Endothelial cell of umbilical vein (primary cell): ENCODE results near the gene GPR25. TPM values are rescaled to one million over a fixed set of nuclear protein-coding genes. Genes with fewer than 3 reads are reported as not detected.

Experiments used
- BruUV-seq: library from RNA; stranded (reverse); fragments of 400-500 nt; replicated peaks from 2 replicates; lab custom pipeline; 2021; lab: Mats Ljungman, UMichigan
- CTCF ChIA-PET: fragments of 300-600, 350-600 bp; sonication (Branson Sonifier 250); formaldehyde crosslinking; loops from one replicate; lab custom pipeline; 2021; ENCODE audit warnings: antibody characterized with exemption, inconsistent platforms; lab: Charles Lee
- POLR2A ChIA-PET: fragments of 300-600, 350-600 bp; sonication (Branson Sonifier 250); formaldehyde crosslinking; loops from one replicate; lab custom pipeline; 2021; ENCODE audit warnings: antibody characterized with exemption, inconsistent platforms; lab: Charles Lee
- DNase-seq: peaks from one replicate; pipeline ENCODE4 v3.0.0-alpha.2; 2011; ENCODE audit warnings: low read depth, low spot score
- FAIRE-seq: peaks from 2 replicates; lab custom pipeline; 2011; peaks lifted over from hg19 to GRCh38; lab: Jason Lieb, UNC
- H2AFZ ChIP-seq: 2 replicates; pipeline ENCODE4 v1.6.0; 2012; ENCODE audit warnings: low read depth, low read length, control low read depth, inconsistent platforms
- H3K27ac ChIP-seq: 2 replicates; pipeline ENCODE4 v1.5.1; 2011; ENCODE audit warnings: low read depth, mild to moderate bottlenecking, control low read depth, low read length, moderate library complexity; ENCODE audit not compliant: insufficient read depth
- H3K27me3 ChIP-seq, 2 experiments: 2 replicates each; pipeline versions ENCODE4 v1.6.0 to v1.6.1; 2011; ENCODE audit warnings: low read length in 2 of 2, mixed read lengths in 1 of 2; ENCODE audit not compliant: control insufficient read depth in 2 of 2, insufficient read depth in 2 of 2
- H3K36me3 ChIP-seq, 2 experiments: 2 replicates in 1 of 2; 3 replicates in 1 of 2; pipeline ENCODE4 v1.5.1; 2011; ENCODE audit warnings: low read length in 2 of 2, mild to moderate bottlenecking in 1 of 2, moderate library complexity in 1 of 2; ENCODE audit not compliant: control insufficient read depth in 2 of 2, insufficient read depth in 2 of 2; ENCODE audit errors: extremely low read depth in 1 of 2
- H3K4me1 ChIP-seq: 3 replicates; pipeline ENCODE4 v1.5.1; 2011; ENCODE audit warnings: mild to moderate bottlenecking, low read length; ENCODE audit not compliant: control insufficient read depth, insufficient read depth; ENCODE audit errors: extremely low read depth
- H3K4me2 ChIP-seq: 2 replicates; pipeline ENCODE4 v1.6.1; 2011; ENCODE audit warnings: low read length, control low read depth, mixed read lengths; ENCODE audit not compliant: insufficient read depth
- H3K4me3 ChIP-seq, 3 experiments: fragments of 200-600 bp in 1 of 3; sonication (generic), shearing (Covaris generic) in 1 of 3; replicated peaks in 1 of 3; 2 replicates each; pipeline ENCODE4 v1.5.1; 2011 to 2016; ENCODE audit warnings: control low read depth in 3 of 3, low read length in 3 of 3, mild to moderate bottlenecking in 2 of 3, inconsistent platforms in 1 of 3, low read depth in 1 of 3, moderate library complexity in 1 of 3; ENCODE audit not compliant: insufficient read depth in 1 of 3
- H3K79me2 ChIP-seq: 2 replicates; pipeline ENCODE4 v1.6.0; 2012; ENCODE audit warnings: low read length, inconsistent platforms; ENCODE audit not compliant: control insufficient read depth, insufficient read depth
- H3K9ac ChIP-seq: replicated peaks from 2 replicates; pipeline ENCODE3; 2011; ENCODE audit warnings: low read length, control low read depth; ENCODE audit not compliant: insufficient read depth; ENCODE audit errors: extremely low read depth
- H3K9me1 ChIP-seq: replicated peaks from 3 replicates; pipeline ENCODE4 v1.6.0; 2011; ENCODE audit warnings: mild to moderate bottlenecking, low read length; ENCODE audit not compliant: control insufficient read depth, insufficient read depth; ENCODE audit errors: extremely low read depth
- H3K9me3 ChIP-seq: replicated peaks from 2 replicates; pipeline ENCODE4 v1.5.1; 2012; ENCODE audit warnings: low read length, inconsistent platforms; ENCODE audit not compliant: control insufficient read depth, insufficient read depth
- H4K20me1 ChIP-seq: replicated peaks from 2 replicates; pipeline ENCODE3; 2011; ENCODE audit warnings: mild to moderate bottlenecking, low read length; ENCODE audit not compliant: control insufficient read depth, insufficient read depth; ENCODE audit errors: extremely low read depth
- EZH2 ChIP-seq: IDR thresholded peaks from 2 replicates; pipeline ENCODE4 v1.6.1; 2012; ENCODE audit warnings: borderline replicate concordance, low read depth, mild to moderate bottlenecking, moderate library complexity, low read length, inconsistent platforms; ENCODE audit not compliant: severe bottlenecking
- FOS ChIP-seq: IDR thresholded peaks from 2 replicates; pipeline ENCODE4 v1.6.1; 2011; ENCODE audit warnings: mild to moderate bottlenecking, low read length, moderate library complexity, borderline replicate concordance; ENCODE audit not compliant: insufficient read depth
- GATA2 ChIP-seq: IDR thresholded peaks from 2 replicates; pipeline ENCODE4 v1.7.0; 2011; ENCODE audit warnings: low read depth, mild to moderate bottlenecking, moderate library complexity, mixed read lengths, low read length; ENCODE audit not compliant: insufficient read length, insufficient read depth
- JUN ChIP-seq: IDR thresholded peaks from 2 replicates; pipeline ENCODE4 v1.6.1; 2011; ENCODE audit warnings: borderline replicate concordance, low read depth; ENCODE audit not compliant: insufficient read length, insufficient read depth
- MAX ChIP-seq: IDR thresholded peaks from 2 replicates; pipeline ENCODE4 v1.6.1; 2011; ENCODE audit not compliant: insufficient read depth, insufficient read length
- MYC ChIP-seq: IDR thresholded peaks from one replicate; pipeline ENCODE4 v1.6.1; 2011; ENCODE audit warnings: mild to moderate bottlenecking, low read depth, low read length
- POLR2A ChIP-seq: IDR thresholded peaks from 2 replicates; pipeline ENCODE4 v1.6.1; 2012; ENCODE audit warnings: low read depth, mild to moderate bottlenecking, control low read depth, low read length
- POLR2AphosphoS5 ChIP-seq: IDR thresholded peaks from 2 replicates; pipeline ENCODE4 v1.6.1; 2012; ENCODE audit warnings: low read depth, mild to moderate bottlenecking, control low read depth, low read length, moderate library complexity; ENCODE audit not compliant: insufficient read depth
- dilution Hi-C: fragments of 300-500 bp; cut with MboI; formaldehyde crosslinking; loops from one replicate; pipeline ENCODE4 v1.15.0; 2019; ENCODE audit warnings: low sequenced_read_pairs; ENCODE audit not compliant: extremely low pct_ligation_motif_present
- intact Hi-C: fragments of 100-400 bp; cut with micrococcal nuclease; formaldehyde crosslinking; loops from one replicate; pipeline ENCODE4 v1.10.0; 2022
- polyA plus RNA-seq, 4 experiments: library from polyadenylated mRNA; depleted of rRNA in 3 of 4; stranded (reverse) in 3 of 4; unstranded in 1 of 4; fragments of >200 nt; gene quantifications; 2 replicates each; pipeline versions ENCODE4 v1.2.1 to v1.2.3, GENCODE V29; 2011 to 2012; ENCODE audit warnings: missing spikeins in 1 of 4
- total RNA-seq: library from RNA; stranded (reverse); gene quantifications from 2 replicates; pipeline ENCODE4 v1.2.3, GENCODE V29; 2021
- TF ChIP-seq, protein P1 (sequence below), 2 donors: IDR thresholded peaks; 1 replicate in 1 of 2; 2 replicates in 1 of 2; pipeline ENCODE4 v1.5.1; 2011; ENCODE audit warnings: low read length in 2 of 2, mild to moderate bottlenecking in 2 of 2, moderate library complexity in 2 of 2, control low read depth in 1 of 2, inconsistent platforms in 1 of 2, low read depth in 1 of 2; ENCODE audit not compliant: insufficient read depth in 1 of 2; ENCODE audit errors: extremely low read depth in 1 of 2

Gene GPR25
- total and polyA plus RNA-seq, 2 donors (not counting 3 experiments of a cell fraction or from before 2014, with no cell fraction given): not detected

DNA sequence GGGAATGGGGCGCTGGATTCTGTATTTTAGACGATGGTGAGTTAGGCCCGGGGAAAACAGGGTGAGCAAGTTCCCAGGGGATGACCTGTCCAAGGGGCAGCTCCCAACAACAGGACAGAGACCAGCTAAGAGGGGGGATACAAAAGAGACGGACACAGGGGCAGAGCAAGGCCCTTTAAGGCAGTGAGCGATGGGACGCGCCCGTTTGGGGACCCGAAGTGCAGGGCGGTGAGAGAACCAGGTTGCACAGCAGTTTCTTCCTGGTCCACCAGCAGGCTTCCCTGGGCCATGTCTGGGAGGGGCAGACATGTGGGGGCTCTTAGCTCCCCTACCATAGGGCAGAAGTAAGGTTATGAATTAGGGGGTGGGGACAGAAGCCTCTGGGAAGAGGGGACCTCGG, 43.9 kb downstream of the GPR25 start:
- Histone ChIP-seq H3K4me2 (no peak overlapping the region), H3K36me3 (no peaks in the 10 kb centered on the region), H3K4me1 (no peaks in the 10 kb centered on the region), H3K79me2 (no peaks in the 10 kb centered on the region), H3K27me3 (no peaks in the 10 kb centered on the region), H2AFZ (no peak overlapping the region), H3K9me1 (no peaks in the 10 kb centered on the region), H3K4me3 (no peak overlapping the region), H3K9me3 (no peaks in the 10 kb centered on the region), H4K20me1 (no peaks in the 10 kb centered on the region), H3K9ac (no peak overlapping the region), H3K27ac (no peak overlapping the region)
- dilution Hi-C loops (no loop called here), intact Hi-C loops (no loop called here)
- POLR2A ChIA-PET: no interaction called here
- DNase-seq (no peak), FAIRE-seq (no peak)
- no TSS peak for BruUV-seq
- CTCF ChIA-PET: no interaction called here
- TF ChIP-seq MYC (no peak), JUN (no peak), POLR2AphosphoS5 (no peak), POLR2A (no peak), FOS (no peak), MAX (no peak), EZH2 (no peak), GATA2 (no peak)
- TF ChIP-seq, protein P1, sequence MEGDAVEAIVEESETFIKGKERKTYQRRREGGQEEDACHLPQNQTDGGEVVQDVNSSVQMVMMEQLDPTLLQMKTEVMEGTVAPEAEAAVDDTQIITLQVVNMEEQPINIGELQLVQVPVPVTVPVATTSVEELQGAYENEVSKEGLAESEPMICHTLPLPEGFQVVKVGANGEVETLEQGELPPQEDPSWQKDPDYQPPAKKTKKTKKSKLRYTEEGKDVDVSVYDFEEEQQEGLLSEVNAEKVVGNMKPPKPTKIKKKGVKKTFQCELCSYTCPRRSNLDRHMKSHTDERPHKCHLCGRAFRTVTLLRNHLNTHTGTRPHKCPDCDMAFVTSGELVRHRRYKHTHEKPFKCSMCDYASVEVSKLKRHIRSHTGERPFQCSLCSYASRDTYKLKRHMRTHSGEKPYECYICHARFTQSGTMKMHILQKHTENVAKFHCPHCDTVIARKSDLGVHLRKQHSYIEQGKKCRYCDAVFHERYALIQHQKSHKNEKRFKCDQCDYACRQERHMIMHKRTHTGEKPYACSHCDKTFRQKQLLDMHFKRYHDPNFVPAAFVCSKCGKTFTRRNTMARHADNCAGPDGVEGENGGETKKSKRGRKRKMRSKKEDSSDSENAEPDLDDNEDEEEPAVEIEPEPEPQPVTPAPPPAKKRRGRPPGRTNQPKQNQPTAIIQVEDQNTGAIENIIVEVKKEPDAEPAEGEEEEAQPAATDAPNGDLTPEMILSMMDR (IDR thresholded peaks at IDR 0.05; ENCODE audit: extremely low read depth in 1 of 2, insufficient read depth in 1 of 2, low read depth in 1 of 2, low read length in 2 of 2): no peak
